GM12891 (cell line): ENCODE measurements around the gene INSR.

ENCODE experiments used
- PAX5 ChIP-seq: IDR thresholded peaks from 2 replicates; pipeline ENCODE4 v1.6.1; 2011; ENCODE audit warnings: low read length, moderate library complexity, mild to moderate bottlenecking; ENCODE audit not compliant: insufficient read depth, severe bottlenecking
- POLR2A ChIP-seq: IDR thresholded peaks from 2 replicates; pipeline ENCODE4 v1.6.1; 2011; ENCODE audit warnings: low read depth, low read length, control low read depth
- POLR2AphosphoS5 ChIP-seq: IDR thresholded peaks from 2 replicates; pipeline ENCODE4 v1.6.1; 2011; ENCODE audit warnings: low read depth, low read length, control low read depth
- SPI1 ChIP-seq: IDR thresholded peaks from 2 replicates; pipeline ENCODE4 v1.6.1; 2011; ENCODE audit warnings: low read depth, low read length, control low read depth
- TAF1 ChIP-seq: IDR thresholded peaks from 2 replicates; pipeline ENCODE4 v1.6.1; 2011; ENCODE audit warnings: low read depth, low read length, control low read depth

GRCh38 chr19:7072541-7072940 is 221.7 kb downstream of the INSR start:
- TF ChIP-seq POLR2A (no peak), SPI1 (no peak), POLR2AphosphoS5 (no peak), TAF1 (no peak), PAX5 (no peak)
